RWPE1 (cell line): ENCODE data around the gene PNPLA1.

ENCODE experiments used
- CTCF ChIA-PET: fragments of 350-600 bp; sonication (Branson Sonifier 250); formaldehyde crosslinking; extraction: SDS; loops from one replicate; lab custom pipeline; 2021; lab: Yijun Ruan, JAX
- POLR2A ChIA-PET: fragments of 400-600 bp; formaldehyde crosslinking; extraction: SDS; loops from one replicate; lab custom pipeline; 2020; ENCODE audit warnings: antibody characterized with exemption; ENCODE audit not compliant: low non-redundant PET; lab: Yijun Ruan, JAX
- DNase-seq: peaks from one replicate; pipeline ENCODE4 v3.0.0; 2012; ENCODE audit warnings: low spot score
- H3K27ac ChIP-seq: fragments of 450-650 bp; 2 replicates; pipeline ENCODE4 v1.5.1; 2017
- TF ChIP-seq, protein P1 (sequence below): fragments of 450-650 bp; conservative IDR thresholded peaks from 2 replicates; pipeline ENCODE4 v1.5.1; 2017; ENCODE audit warnings: low read depth, mild to moderate bottlenecking

PNPLA1 gene

DNA sequence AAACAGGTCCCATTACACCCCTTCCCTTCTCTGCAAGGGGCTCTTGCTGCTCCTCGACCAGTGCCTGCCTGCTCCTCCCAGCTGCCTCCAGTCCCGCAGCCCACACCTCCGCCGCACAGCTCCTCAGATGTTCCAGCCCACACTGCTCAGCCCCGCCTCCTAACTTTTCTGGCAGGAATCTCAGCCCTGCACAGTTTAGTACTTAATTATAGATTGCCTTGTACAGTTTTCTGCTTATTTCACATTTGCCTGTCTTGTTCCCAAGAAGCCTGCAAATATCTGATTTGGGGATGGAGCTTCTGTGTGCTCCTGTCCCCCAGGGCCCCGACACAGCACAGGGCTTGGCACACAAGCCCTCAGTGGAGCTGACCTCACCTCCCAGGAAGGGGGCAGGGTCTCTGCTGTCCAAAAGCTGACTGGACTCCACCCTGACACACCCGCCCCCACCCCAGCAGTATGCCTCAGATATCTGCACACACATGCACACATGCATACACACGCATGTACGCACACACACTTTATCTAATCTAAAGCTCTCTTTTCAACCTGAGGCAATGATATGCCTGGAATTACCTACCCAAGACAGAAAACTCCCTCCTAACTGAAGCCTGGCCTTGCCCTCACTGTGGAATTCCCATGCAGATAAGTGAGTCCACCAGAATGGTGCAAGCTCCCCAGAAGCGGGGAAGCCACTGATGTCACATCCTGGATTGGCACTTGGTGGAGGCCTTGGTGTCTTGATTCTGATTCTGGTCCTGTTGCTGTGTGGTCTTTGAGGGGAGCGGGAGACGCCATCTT lies 1.2 kb upstream of the PNPLA1 start:
- POLR2A ChIA-PET, result no interaction called here
- H3K27ac ChIP-seq, result no peak overlapping the region
- CTCF ChIA-PET, result interaction anchor here (0.5 to 0.7 kb wide), 2 partner anchors 34 to 203 kb away, joined by 3 to 6 read pairs; no protein-coding TSS in a partner anchor
- no peak for DNase-seq
- TF ChIP-seq, protein P1, sequence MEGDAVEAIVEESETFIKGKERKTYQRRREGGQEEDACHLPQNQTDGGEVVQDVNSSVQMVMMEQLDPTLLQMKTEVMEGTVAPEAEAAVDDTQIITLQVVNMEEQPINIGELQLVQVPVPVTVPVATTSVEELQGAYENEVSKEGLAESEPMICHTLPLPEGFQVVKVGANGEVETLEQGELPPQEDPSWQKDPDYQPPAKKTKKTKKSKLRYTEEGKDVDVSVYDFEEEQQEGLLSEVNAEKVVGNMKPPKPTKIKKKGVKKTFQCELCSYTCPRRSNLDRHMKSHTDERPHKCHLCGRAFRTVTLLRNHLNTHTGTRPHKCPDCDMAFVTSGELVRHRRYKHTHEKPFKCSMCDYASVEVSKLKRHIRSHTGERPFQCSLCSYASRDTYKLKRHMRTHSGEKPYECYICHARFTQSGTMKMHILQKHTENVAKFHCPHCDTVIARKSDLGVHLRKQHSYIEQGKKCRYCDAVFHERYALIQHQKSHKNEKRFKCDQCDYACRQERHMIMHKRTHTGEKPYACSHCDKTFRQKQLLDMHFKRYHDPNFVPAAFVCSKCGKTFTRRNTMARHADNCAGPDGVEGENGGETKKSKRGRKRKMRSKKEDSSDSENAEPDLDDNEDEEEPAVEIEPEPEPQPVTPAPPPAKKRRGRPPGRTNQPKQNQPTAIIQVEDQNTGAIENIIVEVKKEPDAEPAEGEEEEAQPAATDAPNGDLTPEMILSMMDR, result no peak

DNA sequence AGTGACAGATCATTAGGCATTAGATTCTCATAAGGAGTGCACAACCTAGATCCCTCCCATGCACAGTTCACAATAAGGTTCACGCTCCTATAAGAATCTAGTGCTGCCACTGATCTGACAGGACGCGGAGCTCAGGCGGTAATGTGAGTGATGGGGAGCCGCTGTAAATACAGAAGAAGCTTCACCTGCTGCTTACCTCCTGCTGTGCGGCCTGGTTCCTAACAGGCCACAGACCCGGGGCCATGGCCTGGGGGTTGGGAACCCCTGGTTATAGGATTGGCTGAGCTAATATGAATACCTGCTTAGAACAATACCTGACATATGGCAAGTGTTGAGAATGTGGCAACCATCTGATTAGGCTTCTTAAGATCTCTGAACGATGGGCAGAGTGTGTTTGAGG lies 2.4 kb downstream of the PNPLA1 start:
- CTCF ChIA-PET, result interaction anchor here (0.5 kb wide), 1 partner anchor 69 kb away, joined by 3 read pairs; no protein-coding TSS in a partner anchor

DNA sequence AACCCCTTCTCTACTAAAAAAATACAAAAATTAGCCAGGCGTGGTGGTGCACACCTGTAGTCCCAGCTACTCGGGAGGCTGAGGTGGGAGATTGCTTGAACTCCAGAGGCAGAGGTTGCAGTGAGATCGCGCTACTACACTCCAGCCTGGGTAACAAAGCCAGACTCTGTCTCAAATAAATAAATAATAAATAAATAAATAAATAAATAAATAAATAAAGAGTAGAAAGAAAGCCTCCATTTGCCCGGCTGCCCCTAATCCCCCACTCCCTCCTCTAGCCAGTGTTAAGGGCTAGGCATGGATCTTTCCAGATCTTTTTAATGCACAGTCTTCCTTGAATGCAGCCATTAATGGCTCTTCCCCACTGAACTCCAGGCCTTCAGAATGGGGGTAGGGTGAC lies 3.2 kb downstream of the PNPLA1 start:
- TF ChIP-seq, protein P1, result no peak
- POLR2A ChIA-PET, result no interaction called here
- no peak for DNase-seq
- CTCF ChIA-PET, result no interaction called here
- no peak overlapping the region for H3K27ac ChIP-seq

More for the DNA sequence above, 2.4 kb downstream of the PNPLA1 start:
- TF ChIP-seq, protein P1, result no peak
- POLR2A ChIA-PET, result no interaction called here
- no peak overlapping the region for H3K27ac ChIP-seq
- DNase-seq, result no peak

DNA sequence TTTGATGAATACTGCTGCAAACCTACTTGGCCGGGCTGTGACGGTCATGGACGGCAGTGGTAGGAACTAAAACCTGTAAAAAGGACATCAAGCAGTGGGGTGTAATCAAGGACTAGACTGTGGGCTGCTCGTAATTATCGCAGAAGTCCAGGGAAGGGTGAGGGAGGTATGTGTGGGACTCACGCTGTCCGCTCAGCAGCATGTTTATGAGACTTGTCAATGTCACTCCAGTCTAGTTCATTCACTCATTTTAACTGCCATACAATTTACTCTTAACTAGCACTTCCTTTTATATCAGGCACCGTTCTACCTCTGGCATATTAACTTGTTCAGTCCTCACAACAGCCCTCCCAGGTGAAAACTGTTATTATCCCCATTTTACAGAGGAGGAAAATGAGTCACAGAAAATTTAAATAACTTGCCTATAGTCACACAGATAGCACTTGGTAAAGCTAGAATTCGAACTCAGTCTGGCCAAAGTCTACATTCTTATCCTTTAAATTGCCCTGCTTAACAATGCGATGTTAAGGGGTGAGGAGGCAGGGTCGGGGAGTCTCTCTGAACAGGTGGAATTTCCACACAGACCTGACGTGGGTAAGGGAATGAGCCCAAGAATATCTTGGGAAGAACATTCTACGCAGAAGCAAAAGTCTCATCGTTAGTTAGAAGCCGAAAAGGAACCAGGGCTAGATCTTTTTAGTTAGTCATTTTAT lies 4.1 kb downstream of the PNPLA1 start:
- TF ChIP-seq, protein P1, result no peak
- POLR2A ChIA-PET, result no interaction called here
- no peak for DNase-seq
- CTCF ChIA-PET, result no interaction called here
- H3K27ac ChIP-seq, result no peak overlapping the region

DNA sequence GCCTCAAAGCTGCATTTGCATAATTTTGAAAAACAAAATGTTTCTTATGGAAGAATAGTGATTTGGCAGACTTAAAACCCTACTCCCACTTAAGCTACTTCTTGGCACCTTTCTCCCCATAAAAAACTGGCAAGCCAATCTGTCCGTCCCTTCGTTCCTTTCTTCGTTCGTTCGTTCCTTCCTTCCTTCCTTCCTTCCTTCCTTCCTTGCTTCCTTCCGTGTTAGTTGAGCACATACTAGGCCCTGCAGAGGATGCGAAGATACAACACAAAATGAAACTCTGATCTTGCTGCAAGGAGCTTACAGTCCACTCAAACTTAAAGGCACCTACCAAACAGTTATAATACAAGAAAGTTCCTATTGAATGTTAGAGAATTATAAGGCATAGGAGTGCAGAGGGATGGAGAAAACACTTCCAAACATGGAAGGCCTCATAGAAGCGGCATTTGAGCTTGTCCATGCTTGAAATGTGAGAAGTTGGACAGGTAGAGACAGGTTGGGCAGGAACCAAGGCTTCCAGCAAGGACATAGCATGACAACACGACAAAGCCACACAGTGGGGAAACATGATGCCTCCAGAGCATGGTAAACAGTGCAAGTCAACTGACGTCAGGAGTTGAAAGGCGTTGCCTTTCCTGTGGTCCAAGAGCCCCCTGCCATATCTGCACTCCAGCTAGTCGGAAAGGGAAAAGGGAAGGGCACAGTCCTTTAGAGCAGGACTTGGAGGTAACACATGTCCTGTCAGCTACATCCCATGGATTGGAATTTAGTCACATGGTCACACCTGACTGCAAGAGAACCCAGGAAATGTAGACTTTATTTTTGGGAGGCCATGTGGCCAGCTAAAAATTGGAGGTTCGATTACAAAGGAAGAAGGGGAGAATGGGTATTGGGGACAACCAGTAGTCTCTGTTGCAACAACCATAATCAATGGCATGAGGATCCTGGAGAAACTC lies 7.0 kb downstream of the PNPLA1 start:
- H3K27ac ChIP-seq, result no peak overlapping the region
- CTCF ChIA-PET, result interaction anchor here (0.7 to 0.8 kb wide), 2 partner anchors 63 to 99 kb away, joined by 3 read pairs; no protein-coding TSS in a partner anchor
- DNase-seq, result no peak
- TF ChIP-seq, protein P1, result no peak
- POLR2A ChIA-PET, result no interaction called here

DNA sequence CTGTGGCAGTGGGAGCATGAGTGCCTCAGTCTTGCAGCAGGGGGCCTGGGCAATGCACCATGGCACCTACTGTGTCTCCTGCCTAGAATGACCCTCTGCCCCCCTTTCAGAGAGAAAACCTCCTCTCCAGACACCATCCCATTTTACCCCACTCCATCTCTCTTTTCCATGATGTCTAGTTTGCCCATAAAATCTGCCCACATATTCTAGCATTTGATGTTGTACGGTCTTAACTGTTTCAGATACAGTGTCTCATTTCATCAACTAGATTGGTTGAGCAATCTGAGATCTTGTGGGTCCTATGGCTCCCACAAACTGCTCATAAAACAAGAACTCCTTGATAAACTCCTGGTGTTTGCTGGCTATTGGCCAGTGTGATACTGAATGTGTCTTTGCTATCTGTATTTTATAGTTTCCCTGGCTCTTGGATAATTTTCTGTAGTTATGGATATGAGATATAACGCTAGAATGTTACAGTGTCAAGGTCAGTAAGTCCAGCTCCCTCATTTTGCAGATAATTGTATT lies 8.1 kb downstream of the PNPLA1 start:
- DNase-seq, result no peak
- TF ChIP-seq, protein P1, result no peak
- ChIA-PET CTCF (no interaction called here), POLR2A (no interaction called here)
- no peak overlapping the region for H3K27ac ChIP-seq
